Measurements from ENCODE around the gene ANKRD13A.

Gene ANKRD13A

GRCh38 chr12:109998904-109999648 lies at the start of gene ANKRD13A:
Gene ANKRD13A, plus strand, starts transcription at chr12:109999430. Its CDS starts 259 bp downstream, at chr12:109999689.
- DNase-seq (ENCODE audit: low spot score), result peak; percentile 92
- TF ChIP-seq CTCF (IDR thresholded peaks at IDR 0.05; ENCODE audit: extremely low read depth, missing control alignments), result no peak

DNA sequence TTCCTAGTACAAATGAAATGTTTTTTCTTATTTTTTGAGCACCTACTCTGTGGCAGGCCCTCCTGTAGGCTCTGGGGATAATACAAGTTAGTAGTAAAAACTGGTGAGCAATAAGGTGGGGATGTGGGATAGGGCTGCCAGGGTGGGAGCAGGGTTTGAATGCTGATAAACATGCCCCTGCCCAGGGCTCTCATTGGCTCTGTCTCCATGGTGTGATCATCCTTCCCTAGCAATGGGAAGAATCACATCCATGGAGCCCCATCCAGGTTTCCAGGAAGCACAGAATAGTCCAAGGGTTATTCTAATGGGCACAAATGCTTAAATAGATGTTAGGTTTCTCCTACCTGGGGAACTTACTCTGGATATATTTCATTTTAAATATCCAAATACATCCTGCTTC lies 48.6 kb upstream of the ANKRD13A start:
- DNase-seq (ENCODE audit: low spot score), result no peak

GRCh38 chr12:109951136-109951535 lies 48.1 kb upstream of the ANKRD13A start:
- no peak for TF ChIP-seq CTCF (IDR thresholded peaks at IDR 0.05; ENCODE audit: extremely low read depth, missing control alignments)
- no peak for DNase-seq (ENCODE audit: low spot score)

More for the DNA sequence above, 48.6 kb upstream of the ANKRD13A start:
- no peak for TF ChIP-seq CTCF (IDR thresholded peaks at IDR 0.05; ENCODE audit: extremely low read depth, missing control alignments)

DNA sequence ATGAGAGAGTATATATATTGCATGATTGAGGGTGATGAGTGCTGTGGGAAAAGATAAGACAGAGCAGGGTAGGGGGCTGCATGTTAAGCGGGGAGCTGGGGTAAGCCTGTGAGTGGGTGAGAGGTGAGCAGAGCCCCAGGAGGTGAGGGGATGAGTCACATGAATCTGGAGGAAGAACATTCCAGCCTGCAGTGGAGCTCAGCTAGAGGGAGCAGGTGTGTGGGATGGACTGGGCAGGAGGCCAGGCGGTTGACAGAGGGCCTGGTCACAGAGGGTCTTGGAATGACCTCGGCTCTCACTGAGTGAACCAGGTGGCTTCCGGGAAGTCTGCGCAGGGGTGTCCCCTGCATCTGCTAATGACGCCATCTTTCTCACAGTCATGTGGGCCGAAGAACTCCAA lies 47.5 kb upstream of the ANKRD13A start:
- TF ChIP-seq CTCF (IDR thresholded peaks at IDR 0.05; ENCODE audit: extremely low read depth, missing control alignments), result no peak
- DNase-seq (ENCODE audit: low spot score), result no peak

DNA sequence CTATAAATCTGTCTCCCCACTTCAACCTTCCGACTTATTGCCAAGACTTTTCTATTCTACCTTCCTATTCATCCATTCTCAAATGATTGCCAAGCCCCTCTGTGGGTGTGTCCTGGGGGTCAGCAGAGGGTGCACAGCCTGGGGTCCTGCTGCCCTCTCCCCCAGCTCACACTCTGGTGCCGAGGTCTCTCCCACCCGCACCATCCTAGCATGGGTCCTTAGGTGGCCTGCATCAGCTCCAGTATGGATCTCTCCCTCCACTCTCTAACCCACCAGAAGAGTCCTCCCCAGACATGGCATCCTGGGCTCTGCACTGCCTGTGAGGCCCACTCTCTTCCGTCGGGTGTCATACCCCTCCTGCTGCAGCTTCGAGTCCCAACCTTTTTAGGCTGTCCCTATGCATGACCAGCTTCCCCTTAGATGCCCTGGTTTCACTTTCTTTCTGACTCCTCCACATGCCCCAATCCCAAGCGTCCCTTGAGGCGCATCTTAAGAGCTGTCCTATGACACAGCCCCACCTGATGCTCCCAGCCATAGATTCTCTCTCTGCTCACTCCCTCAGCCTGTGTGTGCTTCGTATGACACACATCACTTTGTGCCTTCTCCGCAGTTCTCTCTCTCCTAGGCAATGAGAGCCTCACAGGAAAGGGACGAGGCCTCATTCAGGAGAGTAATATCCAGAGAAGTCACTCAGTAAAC lies 46.9 kb upstream of the ANKRD13A start:
- DNase-seq (ENCODE audit: low spot score), result peak; percentile 24

DNA sequence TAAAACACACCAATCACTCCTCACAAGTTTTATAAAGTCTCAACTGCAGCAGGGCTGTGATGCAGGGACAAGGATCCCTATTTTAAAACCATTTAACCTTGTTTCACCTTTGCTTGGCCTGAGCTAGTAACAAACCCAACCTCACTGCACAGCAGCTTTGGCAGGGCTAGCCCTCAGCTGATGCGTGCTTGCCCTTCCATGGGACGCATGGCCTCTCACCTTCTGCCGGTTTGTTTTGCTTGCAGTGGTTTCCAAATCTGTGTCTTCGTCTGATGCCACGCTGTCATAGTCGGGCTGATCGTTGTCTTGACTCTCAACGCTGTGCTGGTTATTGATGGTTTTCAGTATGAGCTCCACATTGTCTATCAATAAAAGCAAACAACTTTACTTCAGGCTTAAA lies 46.4 kb upstream of the ANKRD13A start:
- TF ChIP-seq CTCF (IDR thresholded peaks at IDR 0.05; ENCODE audit: extremely low read depth, missing control alignments), result no peak
- DNase-seq (ENCODE audit: low spot score), result no peak

More for the DNA sequence above, 46.9 kb upstream of the ANKRD13A start:
- TF ChIP-seq CTCF (IDR thresholded peaks at IDR 0.05; ENCODE audit: extremely low read depth, missing control alignments), result no peak

GRCh38 chr12:109953656-109954055 lies 45.6 kb upstream of the ANKRD13A start:
- no peak for TF ChIP-seq CTCF (IDR thresholded peaks at IDR 0.05; ENCODE audit: extremely low read depth, missing control alignments)
- DNase-seq (ENCODE audit: low spot score), result no peak
